Panc1 (cell line): ENCODE results near the gene CYP2F1. TPM values are rescaled to one million over a fixed set of nuclear protein-coding genes. Genes with fewer than 3 reads are reported as not detected.

ENCODE experiments used
- ATAC-seq: fragments of 200-7000 bp; cut with Tn5 transposase; 2 replicates; pipeline ENCODE4 v1.9.1; 2020; ENCODE audit warnings: mild to moderate bottlenecking, moderate library complexity
- BruUV-seq: library from RNA; stranded (reverse); fragments of 400-500 nt; replicated peaks from 2 replicates; lab custom pipeline; 2021; lab: Mats Ljungman, UMichigan
- CTCF ChIA-PET: fragments of 300-600 bp; sonication (Branson Sonifier 250); formaldehyde crosslinking; loops from one replicate; lab custom pipeline; 2022; ENCODE audit warnings: antibody characterized with exemption; lab: Charles Lee
- POLR2A ChIA-PET: fragments of 300-600 bp; sonication (Branson Sonifier 250); formaldehyde crosslinking; loops from one replicate; lab custom pipeline; 2022; ENCODE audit warnings: antibody characterized with exemption; lab: Charles Lee
- DNase-seq: peaks from one replicate; pipeline ENCODE4 v3.0.0-alpha.2; 2010; ENCODE audit warnings: low read depth, low spot score
- H3K27ac ChIP-seq: 2 replicates; pipeline ENCODE4 v1.5.1; 2011; ENCODE audit warnings: mild to moderate bottlenecking, low read length, inconsistent platforms
- H3K27me3 ChIP-seq: fragments of 200-500 bp; sonication (Bioruptor generic); 2 replicates; pipeline ENCODE4 v1.6.0; 2014; ENCODE audit warnings: low read length, inconsistent platforms; ENCODE audit not compliant: control insufficient read depth, insufficient read depth
- H3K36me3 ChIP-seq: fragments of 200-500 bp; sonication (Bioruptor generic); 2 replicates; pipeline ENCODE4 v1.5.1; 2014; ENCODE audit warnings: inconsistent platforms, mild to moderate bottlenecking, low read length, moderate library complexity; ENCODE audit not compliant: control insufficient read depth, insufficient read depth
- H3K4me1 ChIP-seq: 2 replicates; pipeline ENCODE4 v1.5.1; 2011; ENCODE audit warnings: inconsistent platforms, mild to moderate bottlenecking, low read length, moderate library complexity; ENCODE audit not compliant: control insufficient read depth, insufficient read depth
- H3K4me3 ChIP-seq, 2 experiments: 2 replicates each; pipeline ENCODE4 v1.5.1; 2011 to 2012; ENCODE audit warnings: low read depth in 2 of 2, low read length in 2 of 2, mild to moderate bottlenecking in 2 of 2, inconsistent platforms in 1 of 2, moderate library complexity in 1 of 2
- H3K9me3 ChIP-seq: fragments of 200-500 bp; sonication (Bioruptor generic); 2 replicates; pipeline ENCODE4 v1.5.1; 2014; ENCODE audit warnings: low read depth, mild to moderate bottlenecking, inconsistent platforms, low read length, moderate library complexity; ENCODE audit not compliant: control insufficient read depth, insufficient read depth
- CTCF ChIP-seq: fragments of 450-650 bp; IDR thresholded peaks from 2 replicates; pipeline ENCODE4 v1.5.1; 2017; ENCODE audit warnings: mild to moderate bottlenecking
- POLR2AphosphoS5 ChIP-seq: IDR thresholded peaks from 2 replicates; pipeline ENCODE4 v1.6.1; 2012; ENCODE audit warnings: mild to moderate bottlenecking, low read depth, low read length, moderate library complexity
- REST ChIP-seq, 2 experiments: IDR thresholded peaks; 2 replicates each; pipeline ENCODE4 v1.6.1; 2011 to 2012; ENCODE audit warnings: low read depth in 2 of 2, control low read depth in 1 of 2, low read length in 1 of 2, mild to moderate bottlenecking in 1 of 2, moderate library complexity in 1 of 2; ENCODE audit not compliant: insufficient read depth in 1 of 2
- SIN3A ChIP-seq: IDR thresholded peaks from 2 replicates; pipeline ENCODE4 v1.6.1; 2012; ENCODE audit warnings: low read depth, mild to moderate bottlenecking, low read length, moderate library complexity, borderline replicate concordance; ENCODE audit not compliant: insufficient read depth
- TCF7L2 ChIP-seq: IDR thresholded peaks from 2 replicates; pipeline ENCODE4 v1.6.1; 2011; ENCODE audit warnings: mild to moderate bottlenecking, low read depth, low read length, inconsistent platforms
- in situ Hi-C: cut with HindIII; loops from 2 replicates; pipeline ENCODE4 v1.10.0; 2016; ENCODE audit warnings: low sequenced_read_pairs, low pct_unique_long_range_greater_than_20kb
- intact Hi-C: fragments of 100-400 bp; cut with micrococcal nuclease; formaldehyde crosslinking; loops from one replicate; pipeline ENCODE4 v1.10.0; 2022; ENCODE audit not compliant: unreplicated experiment
- total RNA-seq: library from RNA; stranded (reverse); gene quantifications from one replicate; pipeline ENCODE4 v1.2.1, GENCODE V29; 2021; ENCODE audit not compliant: unreplicated experiment

Gene CYP2F1
- total RNA-seq, 1 experiment from 2014 or later, result not detected

- H3K9me3 ChIP-seq, result no peaks in the 10 kb centered on the region
- ATAC-seq (no peak), DNase-seq (no peak)
- H3K36me3 ChIP-seq, result no peaks in the 10 kb centered on the region
- no peak overlapping the region for H3K4me3 ChIP-seq
- no TSS peak for BruUV-seq
- intact Hi-C loops (no loop called here), in situ Hi-C loops (no loop called here)
- POLR2A ChIA-PET, result no interaction called here
- H3K27ac ChIP-seq, result no peak overlapping the region
- CTCF ChIA-PET, result no interaction called here
- no peaks in the 10 kb centered on the region for H3K27me3 ChIP-seq
- H3K4me1 ChIP-seq, result no peaks in the 10 kb centered on the region; the same call in 1 of the 2 replicates
- TF ChIP-seq TCF7L2 (no peak), REST (IDR thresholded peaks at IDR 0.05; ENCODE audit: insufficient read depth in 1 of 2, low read depth in 2 of 2, low read length in 1 of 2) (no peak)
These were observed 42.0 kb downstream of the CYP2F1 start for GRCh38 chr19:41156207-41156606.

GRCh38 chr19:41159881-41160280 is 45.6 kb downstream of the CYP2F1 start:
- ChIA-PET CTCF (no interaction called here), POLR2A (no interaction called here)

More at GRCh38 chr19:41159881-41160280, 45.6 kb downstream of the CYP2F1 start:
- TF ChIP-seq SIN3A (no peak), POLR2AphosphoS5 (no peak), CTCF (no peak), REST (IDR thresholded peaks at IDR 0.05; ENCODE audit: insufficient read depth in 1 of 2, low read depth in 2 of 2, low read length in 1 of 2) (no peak), TCF7L2 (no peak)
- no peaks in the 10 kb centered on the region; the same call in 1 of the 2 replicates for H3K4me1 ChIP-seq
- intact Hi-C loops (no loop called here), in situ Hi-C loops (no loop called here)
- DNase-seq, result no peak
- H3K9me3 ChIP-seq, result no peaks in the 10 kb centered on the region
- H3K27ac ChIP-seq, result no peak overlapping the region
- no TSS peak for BruUV-seq
- no peak overlapping the region for H3K4me3 ChIP-seq
- no peaks in the 10 kb centered on the region for H3K36me3 ChIP-seq
- no peak for ATAC-seq
- H3K27me3 ChIP-seq, result no peaks in the 10 kb centered on the region
